ENCODE data around the gene STT3A. TPM values are rescaled to one million over a fixed set of nuclear protein-coding genes. Genes with fewer than 3 reads are reported as not detected.

STT3A gene
- polyA plus RNA-seq, 3 donors: 27.4 to 75.3 (median 54.2) TPM

GRCh38 chr11:125645871-125646270, 53.2 kb downstream of the STT3A start:
- no peak overlapping the region for H3K4me3 Mint-ChIP-seq
- no peak overlapping the region for H3K9ac ChIP-seq (ENCODE audit: insufficient read depth, low read length, poor library complexity, severe bottlenecking)
- peaks cover 0 to 2% (median 0%) of the 10 kb centered on the region in 3 donors for H3K27me3 Mint-ChIP-seq (ENCODE audit: low read depth in 3 of 3)
- no peaks in the 10 kb centered on the region for H4K20me1 ChIP-seq (ENCODE audit: insufficient read depth, low read length)
- H3K27me3 ChIP-seq (ENCODE audit: control insufficient read depth in 2 of 2, insufficient read depth in 2 of 2, low read length in 2 of 2): no peaks in the 10 kb centered on the region
- no peaks in the 10 kb centered on the region for H3K79me2 ChIP-seq (ENCODE audit: insufficient read depth, low read length)
- no peak overlapping the region for H2AFZ ChIP-seq (ENCODE audit: insufficient read depth, low read depth, low read length, poor library complexity, severe bottlenecking)
- no peak overlapping the region for H3K27ac ChIP-seq (ENCODE audit: low read depth in 1 of 2, low read length in 2 of 2)
- no peak overlapping the region for H3K27ac Mint-ChIP-seq
- H3K9me3 Mint-ChIP-seq: peaks cover 0 to 3% (median 0%) of the 10 kb centered on the region in 7 donors
- no peak overlapping the region for H3K4me2 ChIP-seq (replicated peaks; ENCODE audit: extremely low read depth, low read length, poor library complexity, severe bottlenecking)
- H3K36me3 ChIP-seq (replicated peaks in 1 of 2; ENCODE audit: control insufficient read depth in 1 of 2, insufficient read depth in 2 of 2, low read length in 2 of 2): peaks cover 4 to 48% of the 10 kb centered on the region in 2 donors
- H3K4me3 ChIP-seq (replicated peaks in 1 of 3; ENCODE audit: low read depth in 2 of 3, low read length in 3 of 3): no peak overlapping the region
- H3K36me3 Mint-ChIP-seq: peaks cover 50 to 77% of the 10 kb centered on the region in 2 donors
- intact Hi-C loops (cut with micrococcal nuclease): no loop called here
- no peaks in the 10 kb centered on the region for H3K9me3 ChIP-seq (replicated peaks in 1 of 2; ENCODE audit: control insufficient read depth in 1 of 2, insufficient read depth in 1 of 2, low read length in 2 of 2)
- no peaks in the 10 kb centered on the region for H3K4me1 ChIP-seq (ENCODE audit: control insufficient read depth in 1 of 2, insufficient read depth in 2 of 2, low read length in 2 of 2)
- H3K4me1 Mint-ChIP-seq: no peaks in the 10 kb centered on the region
- DNase-seq: no peak
- no peak for TF ChIP-seq CTCF (IDR thresholded peaks at IDR 0.05)
- 80% methylated on average over 1 of the region's 3 CpGs for WGBS (ENCODE audit: insufficient coverage)

DNA sequence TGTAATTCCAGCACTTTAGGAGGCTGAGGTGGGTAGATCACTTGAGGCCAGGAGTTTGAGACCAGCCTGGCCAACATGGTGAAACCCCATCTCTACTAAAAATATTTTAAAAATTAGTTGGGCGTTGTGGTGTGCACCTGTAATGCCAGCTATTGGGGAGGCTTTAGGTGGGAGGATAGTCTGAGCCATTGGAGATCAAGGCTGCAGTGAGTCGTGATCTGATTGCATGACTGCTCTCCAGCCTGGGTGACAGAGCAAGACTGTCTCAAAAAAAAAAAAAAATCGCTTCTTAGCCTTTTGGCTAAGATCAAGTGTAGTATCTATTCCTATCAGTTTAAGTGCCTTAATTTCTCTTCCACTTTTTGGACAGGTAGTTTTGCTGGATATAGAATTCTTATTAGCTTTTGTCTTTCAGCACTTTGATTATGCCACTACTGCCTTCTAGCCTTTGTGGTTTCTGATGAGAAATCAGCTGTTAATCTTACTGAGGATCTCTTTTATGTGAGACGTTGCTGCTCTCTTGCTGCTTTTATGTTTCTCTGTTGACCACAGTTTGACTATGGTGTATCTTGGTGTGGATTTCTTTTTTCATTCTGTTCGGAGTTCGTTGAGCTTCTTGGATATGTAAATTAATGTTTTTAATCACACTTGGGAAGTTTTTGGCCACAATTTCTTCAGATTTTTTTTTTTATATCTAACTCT, 57.0 kb downstream of the STT3A start:
- no peak for DNase-seq
- intact Hi-C loops (cut with micrococcal nuclease): no loop called here
- H3K36me3 Mint-ChIP-seq: peaks cover 41 to 69% of the 10 kb centered on the region in 2 donors
- H3K27me3 Mint-ChIP-seq (ENCODE audit: low read depth in 3 of 3): peaks cover 0 to 2% (median 0%) of the 10 kb centered on the region in 3 donors
- Histone ChIP-seq H3K4me1 (ENCODE audit: control insufficient read depth in 1 of 2, insufficient read depth in 2 of 2, low read length in 2 of 2) (no peaks in the 10 kb centered on the region), H3K27me3 (ENCODE audit: control insufficient read depth in 2 of 2, insufficient read depth in 2 of 2, low read length in 2 of 2) (no peaks in the 10 kb centered on the region), H3K36me3 (replicated peaks in 1 of 2; ENCODE audit: control insufficient read depth in 1 of 2, insufficient read depth in 2 of 2, low read length in 2 of 2) (peaks cover 4 to 56% of the 10 kb centered on the region in 2 donors), H2AFZ (ENCODE audit: insufficient read depth, low read depth, low read length, poor library complexity, severe bottlenecking) (no peak overlapping the region), H3K4me3 (replicated peaks in 1 of 3; ENCODE audit: low read depth in 2 of 3, low read length in 3 of 3) (no peak overlapping the region), H3K9me3 (replicated peaks in 1 of 2; ENCODE audit: control insufficient read depth in 1 of 2, insufficient read depth in 1 of 2, low read length in 2 of 2) (no peaks in the 10 kb centered on the region), H3K79me2 (ENCODE audit: insufficient read depth, low read length) (no peaks in the 10 kb centered on the region), H3K4me2 (replicated peaks; ENCODE audit: extremely low read depth, low read length, poor library complexity, severe bottlenecking) (no peak overlapping the region), H3K9ac (ENCODE audit: insufficient read depth, low read length, poor library complexity, severe bottlenecking) (no peak overlapping the region), H4K20me1 (ENCODE audit: insufficient read depth, low read length) (no peaks in the 10 kb centered on the region), H3K27ac (ENCODE audit: low read depth in 1 of 2, low read length in 2 of 2) (no peak overlapping the region)
- peaks cover 0 to 3% (median 0%) of the 10 kb centered on the region in 7 donors for H3K9me3 Mint-ChIP-seq
- H3K4me1 Mint-ChIP-seq: no peaks in the 10 kb centered on the region
- no peak for TF ChIP-seq CTCF (IDR thresholded peaks at IDR 0.05)
- 100% methylated on average over 1 of the region's 6 CpGs for WGBS (ENCODE audit: insufficient coverage)
- H3K27ac Mint-ChIP-seq: no peak overlapping the region
- no peak overlapping the region for H3K4me3 Mint-ChIP-seq
